ENCODE measurements around the gene GALNT12.

GALNT12 gene

DNA sequence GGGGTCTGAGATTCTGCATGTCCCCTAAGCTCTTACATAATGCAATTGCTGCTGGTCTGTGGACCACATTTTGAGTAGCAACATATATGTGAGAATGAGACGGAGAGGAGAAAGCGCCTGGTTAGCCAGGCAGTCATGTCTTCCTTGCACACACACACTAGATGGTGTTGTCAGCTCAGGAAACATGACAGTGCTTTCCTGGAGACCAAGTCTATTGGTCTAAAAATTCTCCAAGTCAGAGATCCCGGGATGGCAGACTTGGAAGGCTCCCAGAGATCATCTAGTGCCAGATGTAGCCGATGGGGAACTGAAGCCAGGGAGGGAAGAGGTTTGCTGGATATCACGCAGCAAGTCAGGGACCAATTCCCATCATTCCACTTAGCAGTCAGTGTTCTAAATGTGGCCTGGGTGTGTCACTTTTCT lies 53.4 kb downstream of the GALNT12 start:
- peak; percentile 73 for TF ChIP-seq CTCF (IDR thresholded peaks at IDR 0.05; ENCODE audit: control insufficient read depth, insufficient read depth, low read depth, low read length, missing control alignments)
- DNase-seq (ENCODE audit: low read depth): peak; percentile 96
- no peak overlapping the region for H3K4me3 ChIP-seq (ENCODE audit: control insufficient read depth, low read depth, low read length)

GRCh38 chr9:98861781-98862504 lies 54.5 kb downstream of the GALNT12 start:
- TF ChIP-seq CTCF (IDR thresholded peaks at IDR 0.05; ENCODE audit: control insufficient read depth, insufficient read depth, low read depth, low read length, missing control alignments): no peak
- peak; percentile 99 for DNase-seq (ENCODE audit: low read depth)
- no peak overlapping the region for H3K4me3 ChIP-seq (ENCODE audit: control insufficient read depth, low read depth, low read length)

GRCh38 chr9:98862936-98863335 lies 55.5 kb downstream of the GALNT12 start:
- no peak overlapping the region for H3K4me3 ChIP-seq (ENCODE audit: control insufficient read depth, low read depth, low read length)
- TF ChIP-seq CTCF (IDR thresholded peaks at IDR 0.05; ENCODE audit: control insufficient read depth, insufficient read depth, low read depth, low read length, missing control alignments): no peak
- DNase-seq (ENCODE audit: low read depth): no peak

GRCh38 chr9:98864281-98865174 lies 57.1 kb downstream of the GALNT12 start:
- DNase-seq (ENCODE audit: low read depth): peak; percentile 34
- no peak overlapping the region for H3K4me3 ChIP-seq (ENCODE audit: control insufficient read depth, low read depth, low read length)

DNA sequence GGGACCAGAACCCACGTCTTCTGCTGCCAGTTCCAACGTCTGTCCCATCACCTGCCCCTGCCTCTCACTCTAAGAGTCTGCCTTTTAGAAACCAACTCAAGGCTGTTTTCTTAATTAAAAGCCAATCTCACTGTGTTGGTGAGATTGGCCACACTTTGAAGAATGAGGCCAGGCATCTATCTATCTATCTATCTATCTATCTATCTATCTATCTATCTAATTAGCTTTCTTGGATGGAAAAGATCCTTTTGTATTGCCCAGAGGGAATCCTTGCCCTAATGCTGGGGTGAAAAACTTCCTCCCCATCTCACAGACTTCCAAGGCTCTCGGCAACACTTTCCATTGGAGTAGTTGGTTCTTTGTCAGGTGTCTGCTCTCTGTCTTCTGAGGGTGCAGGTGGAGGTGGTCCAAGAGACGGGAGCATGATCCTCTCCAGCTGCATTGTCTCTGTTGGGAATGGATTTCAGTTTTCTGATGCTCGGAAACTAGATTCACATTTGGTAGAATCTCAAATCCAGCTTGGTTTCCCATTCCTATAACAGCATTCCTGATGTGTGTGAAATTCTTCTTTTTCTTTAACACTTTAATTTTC lies 57.9 kb downstream of the GALNT12 start:
- DNase-seq (ENCODE audit: low read depth): no peak
- no peak overlapping the region for H3K4me3 ChIP-seq (ENCODE audit: control insufficient read depth, low read depth, low read length)
- TF ChIP-seq CTCF (IDR thresholded peaks at IDR 0.05; ENCODE audit: control insufficient read depth, insufficient read depth, low read depth, low read length, missing control alignments): no peak

More at GRCh38 chr9:98864281-98865174, 57.1 kb downstream of the GALNT12 start:
- no peak for TF ChIP-seq CTCF (IDR thresholded peaks at IDR 0.05; ENCODE audit: control insufficient read depth, insufficient read depth, low read depth, low read length, missing control alignments)

DNA sequence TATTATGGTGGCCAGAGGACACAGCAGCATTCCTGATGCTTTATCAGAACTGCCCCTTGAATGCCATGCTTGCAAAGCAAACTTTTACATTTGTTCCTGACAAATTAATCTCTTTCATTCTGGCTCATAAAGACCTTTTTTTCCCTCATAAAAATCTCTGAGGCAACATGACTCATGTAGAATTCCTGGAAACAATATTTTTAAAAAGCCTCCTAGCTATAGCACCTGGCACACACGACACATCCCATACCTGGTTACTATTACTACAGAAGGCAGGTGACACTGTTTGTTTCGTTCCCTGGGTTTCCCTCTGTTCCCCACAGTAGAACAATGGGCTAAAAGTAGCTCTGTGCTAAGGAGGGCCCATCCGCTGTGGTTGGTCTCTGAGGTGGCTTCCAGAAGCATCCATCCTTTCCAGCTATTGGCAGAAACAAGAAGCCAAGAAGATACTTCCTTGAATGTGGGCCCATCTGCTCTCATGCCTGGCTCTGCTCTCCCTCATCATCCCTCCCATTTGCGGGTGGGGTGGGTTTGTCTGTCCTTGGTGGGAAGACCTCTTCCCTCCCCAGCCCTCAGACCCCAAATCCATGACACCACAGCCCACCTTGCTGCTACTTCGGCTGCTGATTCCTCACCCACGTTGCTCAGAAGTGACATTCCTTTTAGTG lies 59.1 kb downstream of the GALNT12 start:
- no peak for DNase-seq (ENCODE audit: low read depth)
- no peak for TF ChIP-seq CTCF (IDR thresholded peaks at IDR 0.05; ENCODE audit: control insufficient read depth, insufficient read depth, low read depth, low read length, missing control alignments)
- no peak overlapping the region for H3K4me3 ChIP-seq (ENCODE audit: control insufficient read depth, low read depth, low read length)

Measured in AG09309 (cell line).